Dermis microvascular lymphatic vessel endothelial cell (primary cell): ENCODE measurements around the gene CAPN1. TPM values are rescaled to one million over a fixed set of nuclear protein-coding genes. Genes with fewer than 3 reads are reported as not detected.

Experiments used
- DNase-seq, 2 donors: peaks; one replicate each; pipeline versions ENCODE4 v3.0.0 to v3.0.0-alpha.2; 2010; ENCODE audit warnings: low read depth in 2 of 2
- total RNA-seq: library from RNA; depleted of rRNA; stranded (reverse); fragments of >200 nt; gene quantifications from 2 replicates; pipeline ENCODE4 v1.2.1, GENCODE V29; 2014

CAPN1 gene
- total RNA-seq, 1 donor from 2014 or later: 81.3 TPM

DNA sequence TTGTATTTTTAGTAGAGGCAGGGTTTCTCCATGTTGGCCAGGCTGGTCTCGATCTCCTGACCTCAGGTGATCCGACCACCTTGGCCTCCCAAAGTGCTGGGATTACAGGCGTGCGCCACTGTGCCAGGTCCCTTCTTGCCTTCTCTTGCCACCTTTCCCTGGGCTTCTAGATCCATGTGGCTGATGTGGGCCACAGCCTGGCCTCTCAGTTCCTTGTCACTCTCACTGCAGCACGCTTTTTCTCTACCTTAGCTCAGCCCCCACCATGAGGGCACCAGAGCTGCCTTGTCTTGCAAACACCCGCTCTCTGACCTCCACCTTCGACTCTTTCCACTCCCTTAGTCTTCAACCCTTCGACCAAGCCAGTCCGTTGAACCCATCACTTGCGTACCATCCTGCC is 7.5 kb downstream of the CAPN1 start:
- no peak for DNase-seq

DNA sequence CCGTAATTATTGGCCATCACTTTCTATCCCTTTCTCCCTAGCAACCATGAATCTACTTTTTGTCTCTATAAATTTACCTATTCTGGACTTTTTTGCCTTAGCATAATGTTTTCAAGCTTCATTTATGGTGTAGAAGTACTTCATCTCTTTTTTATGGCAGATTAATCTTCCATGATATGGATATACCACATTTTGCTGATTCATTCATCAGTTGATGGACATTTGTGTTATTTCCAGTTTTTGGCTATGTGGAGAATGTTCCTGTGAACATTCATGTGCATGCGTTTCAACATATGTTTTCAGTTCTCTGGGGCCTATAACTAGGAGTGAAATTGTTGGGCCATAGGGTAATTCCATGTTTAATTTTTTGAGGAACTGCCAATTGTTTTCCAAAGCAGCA is 12.8 kb downstream of the CAPN1 start:
- DNase-seq: no peak

DNA sequence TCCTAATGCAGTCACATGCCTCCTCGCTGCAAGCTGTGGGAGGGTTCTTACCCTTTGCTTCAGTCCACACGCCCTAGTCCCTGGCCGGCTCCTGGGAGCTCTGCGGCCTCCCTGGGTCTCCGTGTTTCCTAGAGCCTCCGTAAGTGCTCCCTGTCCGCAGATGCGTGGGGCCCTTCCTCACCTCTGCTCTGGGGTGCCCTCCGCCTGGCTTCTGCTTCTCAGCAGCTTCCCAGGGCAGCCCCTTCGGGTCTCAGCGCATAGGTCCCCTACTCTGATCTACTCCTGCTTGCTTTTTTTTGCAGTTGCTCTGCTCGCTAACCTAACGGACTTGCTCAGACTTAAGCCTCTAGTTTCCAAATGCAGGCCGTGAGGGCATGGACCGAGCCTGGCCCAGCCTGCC is 22.4 kb downstream of the CAPN1 start:
- DNase-seq: no peak

DNA sequence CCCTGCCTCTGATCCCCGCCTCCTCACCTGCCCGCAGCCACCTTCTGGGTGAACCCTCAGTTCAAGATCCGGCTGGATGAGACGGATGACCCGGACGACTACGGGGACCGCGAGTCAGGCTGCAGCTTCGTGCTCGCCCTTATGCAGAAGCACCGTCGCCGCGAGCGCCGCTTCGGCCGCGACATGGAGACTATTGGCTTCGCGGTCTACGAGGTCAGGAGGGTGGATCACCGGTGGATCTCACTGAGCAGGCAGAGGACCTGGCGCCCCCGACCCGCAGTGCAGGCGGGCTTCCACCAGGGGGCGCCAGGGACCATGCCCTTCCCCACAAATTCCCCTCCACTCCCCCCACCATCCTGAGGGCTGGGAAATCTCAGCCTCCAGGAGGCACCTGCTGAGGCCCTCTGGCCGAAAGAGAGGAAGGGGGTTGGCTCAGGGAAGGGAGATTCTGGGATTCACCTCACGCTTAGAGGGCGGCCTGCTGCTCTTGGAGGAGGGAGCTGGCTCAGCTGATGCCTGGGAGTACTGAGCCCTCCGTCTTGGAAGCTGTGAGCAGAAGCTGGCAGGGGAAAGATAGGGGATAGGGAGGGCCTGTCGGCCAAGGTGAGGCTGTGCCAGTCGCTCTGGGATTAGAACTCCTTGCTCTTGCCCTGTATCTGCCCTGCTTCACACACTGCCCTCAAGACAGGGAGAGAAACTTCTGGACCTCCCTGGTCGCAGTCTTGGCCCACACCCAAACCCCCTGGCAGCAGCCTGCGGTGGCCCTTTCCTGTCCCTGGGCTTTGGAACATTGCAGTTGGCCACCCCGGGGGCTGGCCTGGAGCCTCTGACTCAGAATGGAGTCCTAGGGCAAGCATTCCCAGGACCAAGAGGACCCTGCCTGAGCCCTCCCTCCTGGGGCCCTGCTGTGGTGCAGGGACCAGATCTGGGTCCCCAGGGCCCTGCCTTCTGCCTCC is 23.2 kb downstream of the CAPN1 start:
- peak in 1 of 2 donors; percentile 48 for DNase-seq

DNA sequence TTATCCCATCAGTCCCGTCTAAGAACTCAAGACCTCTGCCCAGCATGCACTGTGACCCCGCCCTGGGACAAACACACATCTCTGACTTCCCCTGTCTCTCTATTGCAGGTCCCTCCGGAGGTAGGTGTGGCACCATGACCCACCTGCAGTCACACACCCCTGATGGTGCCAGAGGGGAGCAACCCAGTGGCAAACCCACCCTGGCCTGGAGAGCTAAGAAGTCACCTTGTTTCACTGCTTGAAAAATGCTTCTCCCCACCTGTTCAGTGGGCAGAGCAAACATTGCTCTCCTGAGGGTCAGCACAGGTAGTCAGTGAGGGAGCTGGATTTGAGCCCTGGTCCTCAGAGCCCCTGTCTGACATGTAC is 23.9 kb downstream of the CAPN1 start:
- DNase-seq: no peak

DNA sequence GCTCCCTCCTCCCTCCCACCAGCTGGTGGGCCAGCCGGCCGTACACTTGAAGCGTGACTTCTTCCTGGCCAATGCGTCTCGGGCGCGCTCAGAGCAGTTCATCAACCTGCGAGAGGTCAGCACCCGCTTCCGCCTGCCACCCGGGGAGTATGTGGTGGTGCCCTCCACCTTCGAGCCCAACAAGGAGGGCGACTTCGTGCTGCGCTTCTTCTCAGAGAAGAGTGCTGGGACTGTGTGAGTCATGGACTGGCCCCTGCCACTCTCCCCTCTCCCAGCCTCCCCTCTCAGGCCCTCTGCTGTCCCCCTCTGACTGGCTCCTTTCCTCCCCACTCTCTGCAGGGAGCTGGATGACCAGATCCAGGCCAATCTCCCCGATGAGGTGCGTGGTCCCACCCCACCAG is 24.7 kb downstream of the CAPN1 start:
- no peak for DNase-seq

DNA sequence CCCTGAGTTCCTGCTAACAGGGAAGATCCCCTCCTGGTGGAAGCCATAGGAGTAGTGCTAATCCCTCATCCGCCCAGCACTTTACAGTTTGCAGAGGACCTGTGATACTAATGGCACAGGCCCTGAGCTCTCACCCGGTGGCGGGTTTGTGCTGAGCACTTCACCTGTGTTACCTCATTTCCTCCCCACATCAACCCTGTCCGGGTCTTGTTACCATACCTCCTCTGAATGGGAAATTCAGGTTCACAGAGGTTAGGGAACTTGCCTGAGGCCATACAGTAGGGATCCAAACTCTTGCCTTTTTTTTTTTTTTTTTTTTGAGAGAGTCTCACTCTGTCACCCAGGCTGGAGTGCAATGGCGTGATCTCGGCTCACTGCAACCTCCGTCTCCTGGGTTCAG is 25.2 kb downstream of the CAPN1 start:
- no peak for DNase-seq

DNA sequence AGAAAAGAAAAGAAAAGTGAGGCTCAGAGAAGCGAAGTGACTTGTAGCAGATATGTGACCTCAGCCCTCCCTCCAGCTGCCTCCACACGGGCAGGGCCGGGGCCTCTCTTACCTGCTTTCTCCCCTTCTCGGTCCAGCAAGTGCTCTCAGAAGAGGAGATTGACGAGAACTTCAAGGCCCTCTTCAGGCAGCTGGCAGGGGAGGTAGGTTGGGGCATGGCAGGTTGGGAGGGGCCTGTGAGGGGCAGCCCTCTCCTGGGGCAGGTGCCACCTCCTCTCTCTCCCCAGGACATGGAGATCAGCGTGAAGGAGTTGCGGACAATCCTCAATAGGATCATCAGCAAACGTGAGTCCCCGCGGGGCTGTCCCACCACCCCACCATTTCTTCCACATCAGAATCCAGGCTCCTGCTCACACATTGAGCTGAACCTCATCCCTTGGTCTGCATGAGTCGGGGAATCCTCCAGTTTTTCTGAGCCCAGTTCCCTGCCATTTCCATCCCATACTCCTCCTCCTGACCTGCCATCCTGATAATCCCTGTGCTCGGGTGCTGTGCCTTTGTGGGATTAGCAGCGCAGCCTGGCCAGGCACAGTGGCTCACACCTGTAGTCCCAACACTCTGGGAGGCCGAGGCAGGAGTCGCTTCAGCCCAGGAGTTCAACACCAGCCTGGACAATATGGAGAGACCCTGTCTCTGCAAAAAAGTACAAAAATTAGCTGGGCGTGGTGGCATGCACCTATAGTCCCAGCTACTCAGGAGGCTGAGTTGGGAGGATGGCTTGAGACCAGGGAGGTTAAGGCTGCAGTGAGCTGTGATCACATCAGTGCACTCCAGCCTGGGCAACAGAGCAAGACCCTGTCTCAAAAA is 26.4 kb downstream of the CAPN1 start:
- no peak for DNase-seq

DNA sequence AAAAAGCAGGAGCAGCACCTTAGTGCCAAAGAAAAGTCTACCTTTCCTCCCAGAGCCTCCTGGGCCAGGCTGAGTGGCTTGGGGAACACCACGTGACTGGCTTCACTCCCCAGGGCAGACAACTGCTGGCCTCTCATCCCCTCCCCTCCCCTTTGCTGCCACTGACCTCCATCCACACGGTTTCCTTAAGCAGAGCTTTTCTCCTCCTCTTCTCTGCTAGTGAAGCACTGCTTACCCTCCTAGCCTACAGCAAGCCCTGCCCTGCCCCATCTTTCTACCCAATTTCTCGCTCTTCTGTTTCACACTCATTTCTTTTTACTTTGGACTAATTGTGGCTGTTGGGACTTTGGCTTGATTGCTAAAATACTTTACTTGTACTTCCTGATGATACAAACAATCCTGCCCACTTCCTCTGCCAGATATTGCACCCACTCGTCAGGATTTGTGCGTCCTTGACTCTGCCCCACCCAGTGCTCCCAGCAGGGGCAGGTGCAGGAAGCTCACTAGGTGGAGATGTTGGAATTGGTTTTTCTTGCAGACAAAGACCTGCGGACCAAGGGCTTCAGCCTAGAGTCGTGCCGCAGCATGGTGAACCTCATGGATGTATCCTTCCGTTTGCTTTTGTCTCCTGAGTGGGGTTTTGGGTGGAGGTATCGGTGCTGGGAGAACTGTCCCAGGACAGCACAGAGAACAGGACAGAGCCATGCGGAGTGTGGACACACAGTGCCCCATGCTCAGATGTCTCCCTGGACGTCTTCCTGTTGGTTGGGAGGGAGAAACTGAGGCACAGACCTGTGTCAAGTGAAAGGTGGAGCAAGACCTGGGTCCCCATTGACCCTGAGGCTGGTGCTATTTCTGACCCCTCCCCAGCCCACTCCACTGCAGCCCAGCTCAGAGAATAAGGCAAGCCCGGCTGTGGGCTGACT is 27.3 kb downstream of the CAPN1 start:
- DNase-seq: no peak

DNA sequence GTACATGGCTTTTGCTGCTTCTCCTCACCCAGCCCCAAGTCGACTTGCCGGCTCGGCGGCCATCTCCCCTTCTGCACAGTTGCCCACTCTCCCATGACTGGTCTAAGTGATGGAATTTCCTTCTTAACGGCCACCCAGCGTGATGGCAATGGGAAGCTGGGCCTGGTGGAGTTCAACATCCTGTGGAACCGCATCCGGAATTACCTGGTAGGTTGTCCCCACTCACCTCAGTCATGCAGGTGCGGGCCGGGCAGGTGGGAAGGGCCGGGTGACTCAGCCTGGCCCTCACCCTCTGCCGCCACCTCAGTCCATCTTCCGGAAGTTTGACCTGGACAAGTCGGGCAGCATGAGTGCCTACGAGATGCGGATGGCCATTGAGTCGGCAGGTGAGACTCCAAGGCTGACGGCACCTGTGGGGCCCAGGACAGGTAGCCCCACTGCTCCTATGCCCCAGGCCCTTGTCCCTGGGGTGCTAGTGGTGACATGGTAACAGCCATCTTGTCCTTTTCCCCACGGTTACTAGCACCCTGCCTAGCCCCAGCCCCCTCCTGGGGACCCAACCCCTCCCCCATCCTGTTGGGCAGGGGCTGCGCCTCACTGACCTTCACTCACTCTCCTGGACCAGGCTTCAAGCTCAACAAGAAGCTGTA is 28.1 kb downstream of the CAPN1 start:
- DNase-seq: no peak

DNA sequence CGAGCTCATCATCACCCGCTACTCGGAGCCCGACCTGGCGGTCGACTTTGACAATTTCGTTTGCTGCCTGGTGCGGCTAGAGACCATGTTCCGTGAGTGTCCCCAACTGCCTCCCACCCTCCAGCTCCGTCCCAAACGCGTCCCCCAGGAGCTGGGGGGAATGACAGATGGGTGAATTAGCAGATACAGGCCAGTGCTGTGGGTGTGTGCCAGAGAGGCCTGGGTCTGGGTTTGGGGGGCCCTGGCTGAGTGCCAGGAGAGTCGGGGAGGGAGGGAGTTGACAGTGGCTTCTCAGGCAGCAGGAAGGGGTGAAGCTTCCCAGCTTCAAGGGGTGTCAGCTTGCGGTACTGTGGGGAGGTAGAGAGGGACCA is 28.6 kb downstream of the CAPN1 start:
- DNase-seq: no peak

DNA sequence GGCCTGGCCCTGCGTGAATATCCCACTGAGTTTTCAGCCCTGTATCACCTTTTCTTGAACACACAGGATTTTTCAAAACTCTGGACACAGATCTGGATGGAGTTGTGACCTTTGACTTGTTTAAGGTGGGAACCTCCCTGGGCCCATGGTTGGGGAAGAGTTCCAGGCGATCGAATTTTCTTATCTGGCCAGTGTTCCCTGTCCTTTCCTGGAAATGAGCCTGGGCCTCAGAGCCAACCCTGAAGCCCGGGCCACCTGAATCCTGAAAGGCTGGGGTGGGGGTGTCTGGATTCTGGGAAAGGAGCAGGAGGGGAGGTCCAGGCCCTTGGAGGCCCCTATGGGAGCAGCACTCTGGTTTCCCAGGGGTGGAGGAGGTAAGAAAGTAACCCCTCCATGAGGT is 29.0 kb downstream of the CAPN1 start:
- no peak for DNase-seq

DNA sequence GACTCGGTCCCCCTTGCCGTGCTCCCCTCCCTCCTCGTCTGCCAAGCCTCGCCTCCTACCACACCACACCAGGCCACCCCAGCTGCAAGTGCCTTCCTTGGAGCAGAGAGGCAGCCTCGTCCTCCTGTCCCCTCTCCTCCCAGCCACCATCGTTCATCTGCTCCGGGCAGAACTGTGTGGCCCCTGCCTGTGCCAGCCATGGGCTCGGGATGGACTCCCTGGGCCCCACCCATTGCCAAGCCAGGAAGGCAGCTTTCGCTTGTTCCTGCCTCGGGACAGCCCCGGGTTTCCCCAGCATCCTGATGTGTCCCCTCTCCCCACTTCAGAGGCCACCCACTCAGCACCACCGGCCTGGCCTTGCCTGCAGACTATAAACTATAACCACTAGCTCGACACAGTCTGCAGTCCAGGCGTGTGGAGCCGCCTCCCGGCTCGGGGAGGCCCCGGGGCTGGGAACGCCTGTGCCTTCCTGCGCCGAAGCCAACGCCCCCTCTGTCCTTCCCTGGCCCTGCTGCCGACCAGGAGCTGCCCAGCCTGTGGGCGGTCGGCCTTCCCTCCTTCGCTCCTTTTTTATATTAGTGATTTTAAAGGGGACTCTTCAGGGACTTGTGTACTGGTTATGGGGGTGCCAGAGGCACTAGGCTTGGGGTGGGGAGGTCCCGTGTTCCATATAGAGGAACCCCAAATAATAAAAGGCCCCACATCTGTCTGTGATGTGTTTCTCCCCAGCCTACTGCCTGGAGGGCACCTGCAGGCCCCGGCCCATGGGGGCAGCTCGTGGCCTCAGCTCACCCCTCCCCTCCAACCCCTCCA is 29.8 kb downstream of the CAPN1 start:
- DNase-seq: no peak

DNA sequence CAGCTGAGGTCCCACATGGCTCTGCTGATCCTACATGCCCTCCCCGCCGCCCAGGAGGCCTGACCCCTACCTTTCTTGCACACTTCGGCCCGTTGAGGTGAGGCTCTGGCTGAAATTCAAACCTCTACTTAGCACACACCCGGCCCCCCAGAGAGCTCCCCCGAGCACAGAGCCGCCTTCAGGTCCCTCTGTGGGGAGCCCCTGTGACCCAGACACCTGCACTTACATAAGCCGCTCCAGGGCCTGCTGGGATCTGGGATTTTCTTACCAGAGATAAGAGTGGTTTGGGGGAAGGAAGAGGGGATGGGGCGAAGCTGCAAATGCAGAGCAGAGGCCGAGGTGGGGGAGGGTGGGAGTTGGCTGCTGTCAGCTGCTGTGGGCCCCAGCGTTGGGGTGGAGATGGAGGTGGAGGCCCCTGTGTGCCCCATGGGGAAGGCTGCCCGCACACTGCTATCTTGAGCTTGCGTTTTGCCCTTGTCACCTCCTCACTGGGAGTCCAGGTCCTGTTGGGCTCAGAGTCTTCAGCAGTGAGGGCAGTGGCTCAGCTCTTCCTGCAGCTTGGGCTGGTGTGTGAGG is 30.6 kb downstream of the CAPN1 start:
- no peak for DNase-seq

DNA sequence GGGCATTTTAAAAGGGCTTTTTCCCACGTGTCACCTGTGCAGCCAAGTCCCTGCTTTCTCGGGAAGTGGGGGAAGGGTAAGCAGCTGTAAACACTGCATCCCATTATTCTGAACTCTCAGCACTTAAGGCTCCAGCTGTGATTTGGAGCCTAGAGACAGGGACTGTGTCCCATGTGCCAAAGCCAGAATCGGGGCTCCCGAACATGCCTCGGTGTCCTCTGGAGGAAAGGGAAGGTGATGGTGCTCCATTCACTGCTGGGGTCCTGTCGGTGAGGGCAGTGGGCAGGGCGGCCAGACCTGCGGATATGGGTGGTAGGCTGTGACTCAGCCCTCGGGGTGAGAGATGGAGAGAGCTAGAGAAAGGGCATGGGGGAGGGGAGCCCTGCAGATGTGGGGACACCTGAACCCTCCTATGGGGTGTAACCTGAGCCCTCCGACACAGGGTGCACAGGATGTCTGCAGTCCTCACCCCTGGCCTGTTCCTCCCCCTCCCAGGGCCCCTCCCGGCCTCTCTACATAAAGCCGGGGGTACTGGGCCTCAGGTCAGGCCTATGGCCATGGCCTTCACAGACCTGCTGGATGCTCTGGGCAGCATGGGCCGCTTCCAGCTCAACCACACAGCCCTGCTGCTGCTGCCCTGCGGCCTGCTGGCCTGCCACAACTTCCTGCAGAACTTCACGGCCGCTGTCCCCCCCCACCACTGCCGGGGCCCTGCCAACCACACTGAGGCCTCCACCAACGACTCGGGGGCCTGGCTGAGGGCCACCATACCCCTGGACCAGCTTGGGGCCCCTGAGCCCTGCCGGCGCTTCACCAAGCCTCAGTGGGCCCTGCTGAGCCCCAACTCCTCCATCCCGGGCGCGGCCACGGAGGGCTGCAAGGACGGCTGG is 31.8 kb downstream of the CAPN1 start:
- DNase-seq: peak in 1 of 2 donors; percentile 24

DNA sequence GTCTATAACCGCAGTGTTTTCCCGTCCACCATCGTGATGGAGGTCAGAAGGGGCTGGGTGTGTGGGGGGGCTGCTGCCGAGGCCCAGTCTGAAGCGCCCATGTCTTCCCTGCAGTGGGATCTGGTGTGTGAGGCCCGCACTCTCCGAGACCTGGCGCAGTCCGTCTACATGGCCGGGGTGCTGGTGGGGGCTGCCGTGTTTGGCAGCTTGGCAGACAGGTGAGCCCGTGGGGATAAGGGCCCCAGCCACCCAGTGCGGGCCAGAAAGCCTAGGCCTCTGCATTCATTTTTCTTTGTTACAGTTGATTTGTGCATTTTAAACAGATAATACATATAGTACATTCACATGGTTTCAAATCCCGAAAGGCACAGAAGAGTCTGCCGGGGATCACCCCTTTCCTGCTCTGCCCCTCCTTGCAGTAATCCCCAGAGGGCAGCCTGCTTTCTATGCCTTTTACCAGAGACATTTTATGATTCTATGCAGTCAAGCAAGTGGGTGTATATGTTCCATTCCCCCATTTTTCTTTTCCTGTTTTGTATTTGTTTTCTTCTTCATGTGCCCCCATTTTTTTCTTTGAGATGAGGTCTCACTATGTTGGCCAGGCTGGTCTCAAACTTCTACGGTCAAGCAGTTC is 32.6 kb downstream of the CAPN1 start:
- DNase-seq: no peak

DNA sequence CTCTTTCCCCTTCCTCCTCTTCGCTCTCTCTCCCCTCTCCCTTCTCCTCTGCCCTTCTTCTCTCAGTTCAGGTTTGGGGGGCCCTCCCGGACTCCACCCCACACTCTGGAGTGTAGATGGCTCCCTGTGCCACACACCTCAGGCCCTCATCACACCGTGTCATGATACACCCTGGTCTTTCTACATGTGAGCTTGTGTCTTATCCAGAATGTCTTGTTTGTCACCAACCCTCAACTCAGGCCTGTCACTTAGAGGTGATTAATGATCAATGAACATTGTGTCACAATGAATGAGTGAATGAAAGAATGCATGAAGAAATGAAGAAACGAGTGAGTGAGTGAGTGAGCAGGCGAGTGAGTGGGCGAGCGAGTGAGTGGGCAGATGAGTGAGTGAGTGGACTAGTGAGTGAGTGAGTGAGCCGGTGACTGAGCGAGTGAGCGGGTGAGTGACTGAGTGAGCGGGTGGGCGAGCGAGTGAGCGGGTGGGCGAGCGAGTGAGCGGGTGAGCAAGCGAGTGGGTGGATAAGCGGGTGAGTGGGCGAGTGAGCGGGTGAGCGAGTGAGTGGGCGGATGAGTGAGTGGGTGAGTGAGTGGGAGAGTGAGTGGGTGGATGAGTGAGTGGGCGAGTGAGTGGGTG is 33.8 kb downstream of the CAPN1 start:
- DNase-seq: no peak

DNA sequence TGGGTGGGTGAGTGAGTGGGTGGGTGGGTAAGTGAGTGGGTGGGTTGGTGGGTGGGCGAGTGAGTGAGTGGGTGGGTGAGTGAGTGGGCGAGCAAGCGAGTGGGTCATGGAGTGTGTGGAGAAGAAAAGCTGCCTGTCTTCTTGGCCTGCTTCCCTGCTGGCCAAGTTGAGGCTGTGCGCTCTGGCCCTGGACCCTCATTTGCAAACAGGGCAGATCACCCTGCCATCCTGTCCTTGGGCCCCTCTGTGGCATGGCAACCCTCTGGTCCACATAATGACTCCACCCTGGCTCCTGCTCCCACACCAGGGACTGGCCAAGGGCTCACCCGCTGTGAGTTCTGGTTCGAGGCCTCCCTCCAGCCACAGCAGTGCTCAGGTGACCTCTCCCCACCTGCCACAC is 35.1 kb downstream of the CAPN1 start:
- no peak for DNase-seq
